Activated CD4-positive, alpha-beta T cell treated with anti-CD3 and anti-CD28 coated beads, Interleukin-2, amount 50 U/mL, for 16 hours (primary cell): Measurements from ENCODE around the gene KCTD16.

Experiments used
- DNase-seq: peaks from one replicate; pipeline ENCODE4 v3.0.0-alpha.2; 2020

KCTD16 gene

GRCh38 chr5:144295284-144295683, 124.6 kb downstream of the KCTD16 start:
- DNase-seq, result no peak

DNA sequence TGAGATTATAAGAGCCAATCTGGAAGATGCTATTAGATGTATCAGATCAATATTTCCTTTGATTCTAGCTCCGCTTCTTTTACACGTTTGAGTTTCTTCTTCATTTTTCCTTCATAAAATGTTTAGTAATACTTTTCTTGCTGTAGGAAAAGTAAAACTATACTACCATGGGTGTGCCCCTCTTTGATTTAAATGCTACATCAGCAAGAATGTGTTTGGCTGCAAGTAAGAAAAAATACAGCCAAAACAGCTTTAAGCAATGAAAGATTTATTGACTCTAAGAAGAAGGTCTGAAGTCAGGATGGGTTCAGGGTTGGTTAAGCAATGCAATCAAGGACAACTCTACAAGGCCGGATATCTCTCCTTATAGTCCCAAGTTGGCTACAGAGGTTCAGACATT, 126.4 kb downstream of the KCTD16 start:
- DNase-seq, result no peak

- DNase-seq, result no peak
Measured at GRCh38 chr5:144298658-144299057, 128.0 kb downstream of the KCTD16 start.

DNA sequence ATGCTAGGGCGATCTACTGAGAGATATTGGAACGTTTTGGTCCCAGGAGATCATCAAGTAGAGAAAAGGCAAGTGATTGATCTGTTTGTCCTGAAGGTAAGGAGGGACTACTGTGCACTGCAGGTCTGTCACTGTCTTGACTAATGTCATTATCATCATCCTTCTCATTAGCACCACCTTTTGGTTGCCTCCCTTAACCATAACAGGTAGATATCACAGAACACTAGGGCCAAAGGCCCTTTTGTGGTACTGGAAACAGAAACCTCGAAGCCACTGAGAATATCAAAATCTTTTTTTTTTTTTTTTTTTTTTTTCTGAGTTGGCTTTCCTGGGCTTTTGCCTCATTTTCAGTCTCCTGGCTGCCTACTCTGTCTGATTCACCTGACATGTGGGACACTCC, 134.0 kb downstream of the KCTD16 start:
- no peak for DNase-seq

- DNase-seq, result no peak
Measured at GRCh38 chr5:144307736-144308135, 137.1 kb downstream of the KCTD16 start.

DNA sequence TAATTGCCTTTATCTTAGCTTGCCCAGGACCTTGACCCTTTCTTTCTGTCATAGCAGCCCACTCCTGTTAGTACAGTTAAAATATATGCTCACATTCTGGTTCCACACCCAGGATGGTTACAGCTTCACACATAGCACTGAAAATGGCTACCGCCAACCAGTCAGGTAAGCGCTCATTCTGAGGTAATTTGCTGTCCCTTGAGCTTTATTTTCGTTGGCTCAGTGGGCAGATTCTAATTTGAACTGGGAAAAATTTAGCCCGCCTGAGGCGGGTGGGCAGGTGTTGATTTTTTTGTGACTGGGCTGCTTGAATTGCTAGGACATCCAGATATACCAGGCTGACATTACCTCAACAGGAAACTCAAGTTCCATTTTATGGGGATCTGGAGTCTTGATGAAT, 137.5 kb downstream of the KCTD16 start:
- DNase-seq, result no peak

- DNase-seq, result no peak
Measured at GRCh38 chr5:144308906-144309670, 138.4 kb downstream of the KCTD16 start.

DNA sequence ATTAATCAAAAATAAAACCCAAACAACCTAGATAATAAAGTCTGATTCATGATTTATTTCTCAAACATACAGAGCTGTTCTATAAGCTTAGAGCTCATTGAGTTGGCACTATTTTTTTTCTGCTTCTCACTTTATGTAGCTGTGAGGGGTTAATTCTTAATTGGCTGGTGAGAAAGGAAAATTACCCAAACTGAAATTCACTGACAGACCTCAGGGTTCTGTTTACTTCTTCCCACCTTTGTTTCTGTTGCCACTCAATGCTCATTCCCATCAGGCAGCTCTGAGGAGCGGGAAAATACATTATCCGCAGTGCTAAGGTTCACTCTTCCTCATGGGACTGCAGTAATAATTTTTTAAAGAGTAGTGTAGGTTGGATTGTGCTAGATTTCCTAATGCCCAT, 139.9 kb downstream of the KCTD16 start:
- DNase-seq, result no peak

- no peak for DNase-seq
Measured at GRCh38 chr5:144313147-144313726, 142.6 kb downstream of the KCTD16 start.

DNA sequence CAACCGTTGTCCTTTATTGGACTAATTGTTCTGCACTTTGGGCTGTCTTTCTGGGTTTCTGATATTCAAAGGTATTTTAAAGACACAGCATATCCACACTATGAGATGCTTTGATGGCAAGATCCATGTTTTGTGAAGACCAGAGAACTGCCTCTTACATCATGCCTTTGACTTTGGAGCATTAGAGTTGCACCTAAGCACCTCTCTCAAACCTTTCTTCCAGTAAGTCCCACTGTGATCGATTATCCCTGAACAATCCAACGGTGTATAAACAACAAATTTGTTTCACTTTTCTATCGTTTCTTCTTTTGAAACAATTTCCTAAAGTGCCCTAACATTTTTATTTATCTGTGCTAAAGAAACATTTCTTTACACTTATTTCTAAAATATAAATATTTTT, 144.4 kb downstream of the KCTD16 start:
- DNase-seq, result no peak

GRCh38 chr5:144315994-144316634, 145.4 kb downstream of the KCTD16 start:
- no peak for DNase-seq

GRCh38 chr5:144318011-144318410, 147.3 kb downstream of the KCTD16 start:
- DNase-seq, result no peak

GRCh38 chr5:144318460-144318859, 147.8 kb downstream of the KCTD16 start:
- no peak for DNase-seq

- no peak for DNase-seq
Measured at GRCh38 chr5:144323181-144323580, 152.5 kb downstream of the KCTD16 start.

GRCh38 chr5:144325532-144325931, 154.9 kb downstream of the KCTD16 start:
- DNase-seq, result no peak

DNA sequence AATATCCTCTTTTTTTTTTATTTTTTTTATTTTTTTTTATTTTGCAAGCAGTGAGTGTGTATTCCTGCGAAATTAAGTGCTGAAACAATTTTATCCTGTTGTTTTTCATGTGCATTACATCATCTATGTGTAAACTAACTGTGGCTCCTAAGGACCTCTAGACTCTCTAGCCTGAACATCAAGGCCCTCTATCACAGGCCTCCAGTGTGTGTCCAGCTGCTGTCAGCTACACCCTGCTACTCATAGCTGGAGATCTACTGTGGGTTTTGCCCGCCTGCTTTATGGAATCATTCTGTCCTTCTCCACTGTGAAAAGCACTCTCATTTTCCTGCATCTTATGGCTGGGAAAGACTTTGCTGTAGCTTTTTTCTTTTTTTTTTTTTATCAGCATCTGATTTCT, 157.8 kb downstream of the KCTD16 start:
- no peak for DNase-seq

DNA sequence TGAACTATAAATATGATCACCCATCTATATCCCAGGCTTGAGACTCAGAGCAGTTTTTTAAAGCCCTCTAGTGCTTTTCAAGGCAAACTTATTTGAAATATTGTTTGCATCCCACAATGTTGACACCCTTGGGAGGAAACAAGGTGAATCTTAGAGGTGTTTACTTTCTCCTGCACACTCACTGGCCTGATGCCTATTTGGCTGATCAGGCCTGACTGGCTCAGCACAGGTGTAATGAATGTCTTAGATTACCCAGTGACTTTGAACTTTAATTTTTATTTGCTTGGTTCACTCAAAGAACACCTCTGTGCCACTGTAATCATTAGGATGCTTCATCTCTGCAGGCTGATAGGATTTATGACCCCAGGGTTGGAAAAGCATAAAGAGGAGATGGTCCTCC, 158.3 kb downstream of the KCTD16 start:
- DNase-seq, result no peak

- DNase-seq, result no peak
Measured at GRCh38 chr5:144329681-144330080, 159.0 kb downstream of the KCTD16 start.

- DNase-seq, result no peak
Measured at GRCh38 chr5:144331361-144331760, 160.7 kb downstream of the KCTD16 start.

- no peak for DNase-seq
Measured at GRCh38 chr5:144332265-144332664, 161.6 kb downstream of the KCTD16 start.

- no peak for DNase-seq
Measured at GRCh38 chr5:144333336-144333920, 162.8 kb downstream of the KCTD16 start.

GRCh38 chr5:144335561-144335960, 164.9 kb downstream of the KCTD16 start:
- DNase-seq, result no peak

DNA sequence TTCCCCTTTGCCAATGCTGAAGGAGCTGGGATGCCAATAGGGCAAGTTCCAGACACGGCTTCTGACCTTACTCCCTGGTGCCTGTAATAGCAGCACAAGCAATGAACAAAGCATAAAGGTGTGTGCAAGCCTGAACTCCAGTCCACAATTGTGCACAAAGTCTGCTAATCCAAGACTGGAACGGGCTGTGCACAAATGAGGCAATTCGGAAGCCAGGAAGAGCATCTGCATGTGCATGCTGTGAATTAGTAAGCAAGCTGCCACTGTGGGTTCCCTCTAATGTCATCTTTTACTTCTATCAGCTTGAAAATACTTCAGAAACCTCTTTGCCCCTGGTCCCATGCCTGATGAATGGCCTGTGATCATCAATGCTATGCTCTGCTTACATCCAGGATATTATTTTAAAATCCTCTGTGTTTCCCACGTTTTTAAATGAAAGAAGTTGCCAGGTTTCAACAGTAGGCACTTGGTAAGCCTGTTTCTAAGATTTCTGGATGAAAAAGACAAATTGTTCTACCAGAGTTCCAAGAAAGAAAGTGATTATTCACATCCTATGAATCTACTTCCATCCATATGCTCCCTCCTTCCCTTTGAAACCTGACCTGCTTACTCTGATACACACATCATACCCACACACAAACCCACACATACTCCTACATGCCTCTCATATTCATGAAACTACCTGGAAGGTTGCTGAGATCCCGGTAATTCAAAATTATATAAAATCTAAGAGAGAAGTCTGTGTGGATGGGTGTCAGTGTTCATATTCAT, 165.7 kb downstream of the KCTD16 start:
- no peak for DNase-seq
